HG03045 (cell line): ENCODE results near the gene CDH20.

Experiments used
- ATAC-seq: cut with Tn5 transposase; IDR thresholded peaks from one replicate; pipeline ENCODE4 v1.9.1; 2021; ENCODE audit warnings: mild to moderate bottlenecking, moderate library complexity; ENCODE audit not compliant: unreplicated experiment

CDH20 gene

DNA sequence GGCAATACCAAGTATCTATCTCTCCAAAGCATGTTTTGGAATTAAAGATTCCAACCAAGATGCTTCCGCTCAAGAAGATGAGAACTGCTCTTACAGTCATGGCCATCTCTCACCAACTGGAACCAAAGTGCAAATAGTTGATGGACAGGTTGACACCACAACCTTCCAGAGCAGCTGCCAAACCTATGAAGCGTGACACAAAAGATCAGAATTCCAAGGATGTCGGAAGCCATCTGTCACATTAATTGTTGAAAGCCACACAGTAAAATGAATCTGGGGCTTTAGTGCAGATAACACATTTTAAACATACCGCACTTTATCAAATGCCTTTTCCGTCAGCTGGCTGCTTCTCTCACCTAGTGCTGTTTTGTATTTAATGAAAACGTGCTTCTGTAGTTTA lies 195.7 kb downstream of the CDH20 start:
- ATAC-seq: no peak

DNA sequence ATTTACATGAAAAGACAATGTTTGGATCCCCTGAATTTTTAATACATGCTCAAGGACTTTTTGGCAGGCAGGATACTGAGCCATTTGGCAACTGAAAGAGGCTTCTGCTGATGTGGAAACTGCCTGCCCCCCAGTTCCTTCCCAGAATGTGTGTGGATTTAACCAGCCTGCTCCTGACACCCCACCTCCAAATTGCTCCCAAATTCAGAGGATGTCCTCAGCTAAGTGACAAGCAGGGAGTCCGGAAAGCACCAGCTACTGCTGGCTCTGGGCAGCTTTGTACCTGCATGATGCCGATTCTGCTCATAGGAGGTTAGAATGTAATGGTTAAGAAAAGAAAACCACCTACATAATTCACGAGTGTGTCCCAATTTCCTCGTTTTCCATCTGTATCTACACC lies 197.5 kb downstream of the CDH20 start:
- no peak for ATAC-seq

DNA sequence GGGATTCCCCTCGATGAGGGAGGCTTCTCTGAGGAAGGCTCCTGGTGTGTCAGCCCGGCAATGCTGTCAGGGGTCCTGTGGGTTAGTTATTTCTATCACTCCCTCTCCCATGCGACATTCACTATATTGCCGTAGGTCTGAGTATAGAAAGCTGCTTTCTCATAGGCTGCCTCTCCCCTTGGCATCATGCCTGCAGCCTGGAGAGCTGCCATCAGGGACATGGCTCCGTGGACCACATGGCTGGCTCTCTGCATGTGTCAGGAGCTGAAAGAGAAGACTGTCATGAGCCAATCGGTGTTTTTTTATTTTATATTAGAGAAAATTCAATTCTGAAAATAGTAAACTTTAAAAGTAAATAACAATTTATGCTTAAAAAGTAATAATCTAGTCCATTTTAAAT lies 198.0 kb downstream of the CDH20 start:
- ATAC-seq: no peak

DNA sequence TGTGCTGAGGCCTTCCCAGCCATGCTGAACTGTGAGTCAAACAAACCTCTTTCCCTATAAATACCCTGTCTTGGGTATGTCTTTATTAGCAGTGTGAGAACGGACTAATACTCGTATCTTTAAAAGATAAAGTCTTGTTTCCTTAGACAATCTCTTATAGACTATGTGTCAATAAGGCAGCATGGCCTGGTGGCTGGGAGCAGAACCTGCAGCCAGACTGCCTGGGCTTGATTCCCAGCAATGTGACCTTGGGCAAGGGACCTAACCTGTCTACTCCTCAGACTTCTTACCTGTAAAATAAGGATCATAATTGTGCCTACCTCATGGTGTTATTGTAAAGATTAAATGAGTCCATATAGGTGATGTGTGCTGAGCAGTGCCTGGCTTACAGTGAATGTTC lies 198.7 kb downstream of the CDH20 start:
- no peak for ATAC-seq

DNA sequence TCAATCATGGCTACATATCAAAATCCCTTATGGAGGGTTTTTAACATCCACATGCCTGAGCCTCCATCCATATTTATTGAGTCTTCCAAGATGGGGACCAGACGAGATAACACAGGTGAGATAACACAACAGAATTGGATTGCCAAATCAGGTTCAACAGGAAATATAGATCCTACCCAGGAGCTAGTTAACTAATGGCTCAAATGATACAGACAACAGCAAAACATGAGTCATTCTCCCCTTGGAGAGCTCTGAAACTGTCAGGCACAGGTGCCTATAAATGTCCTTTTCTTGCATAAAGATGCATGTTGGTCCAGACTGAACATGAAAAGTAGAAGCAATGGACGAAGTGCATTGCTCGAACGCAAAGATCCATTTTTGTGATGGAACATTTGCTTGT lies 202.2 kb downstream of the CDH20 start:
- ATAC-seq: no peak

DNA sequence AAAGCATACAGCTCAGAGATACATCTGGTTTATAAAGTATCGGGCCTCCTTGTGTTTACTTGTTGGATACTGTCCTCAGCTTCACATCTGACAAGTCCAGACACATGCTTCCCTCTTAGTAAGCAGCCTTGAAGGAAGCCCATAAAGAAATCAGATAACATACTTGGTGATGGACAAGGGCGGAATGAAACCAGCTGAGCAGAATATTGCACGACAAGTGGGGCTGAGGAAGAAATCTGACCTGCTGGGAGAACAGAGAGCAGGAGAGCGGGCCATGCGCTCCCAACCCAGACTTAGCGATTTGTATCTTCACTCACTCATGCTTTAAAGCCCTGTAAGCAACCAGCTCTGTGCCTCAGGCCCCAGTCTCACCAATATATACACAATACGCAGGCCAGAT lies 208.4 kb downstream of the CDH20 start:
- no peak for ATAC-seq

DNA sequence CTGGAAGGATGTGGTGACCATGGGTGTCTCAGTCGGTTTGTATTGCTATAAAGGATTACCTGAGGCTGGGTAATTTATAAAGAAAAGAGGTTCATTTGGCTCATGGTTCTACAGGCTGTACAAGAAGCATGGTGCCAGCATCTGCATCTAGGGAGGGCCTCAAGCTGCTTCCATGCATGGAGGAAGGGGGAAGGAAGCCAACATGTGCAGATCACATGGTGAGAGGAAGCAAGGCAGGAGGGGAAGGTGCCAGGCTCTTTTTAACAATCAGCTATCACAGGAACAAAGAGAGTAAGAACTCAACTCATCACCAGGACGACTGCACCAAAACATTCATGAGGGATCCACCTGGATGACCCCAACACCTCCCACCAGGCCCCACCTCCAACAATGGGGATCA lies 209.4 kb downstream of the CDH20 start:
- no peak for ATAC-seq

DNA sequence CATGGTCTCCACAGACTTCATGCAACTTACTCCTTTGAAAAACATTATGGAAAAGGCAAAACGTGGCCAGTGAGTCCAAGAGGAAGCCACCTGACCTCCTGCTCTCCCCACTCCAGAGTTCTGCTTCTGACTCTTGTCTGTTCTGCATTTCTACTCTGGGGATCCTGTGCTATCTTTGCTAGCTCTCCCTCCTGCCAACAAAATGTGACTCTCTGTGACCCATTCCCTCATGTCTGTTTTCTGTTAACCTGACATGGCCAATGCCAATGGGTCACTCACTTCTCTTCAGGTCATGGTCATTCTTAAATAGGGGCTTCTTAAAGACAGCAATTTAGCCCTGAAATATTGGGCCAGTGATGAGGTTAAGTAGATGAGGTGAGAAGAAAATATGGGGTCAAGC lies 210.3 kb downstream of the CDH20 start:
- no peak for ATAC-seq

DNA sequence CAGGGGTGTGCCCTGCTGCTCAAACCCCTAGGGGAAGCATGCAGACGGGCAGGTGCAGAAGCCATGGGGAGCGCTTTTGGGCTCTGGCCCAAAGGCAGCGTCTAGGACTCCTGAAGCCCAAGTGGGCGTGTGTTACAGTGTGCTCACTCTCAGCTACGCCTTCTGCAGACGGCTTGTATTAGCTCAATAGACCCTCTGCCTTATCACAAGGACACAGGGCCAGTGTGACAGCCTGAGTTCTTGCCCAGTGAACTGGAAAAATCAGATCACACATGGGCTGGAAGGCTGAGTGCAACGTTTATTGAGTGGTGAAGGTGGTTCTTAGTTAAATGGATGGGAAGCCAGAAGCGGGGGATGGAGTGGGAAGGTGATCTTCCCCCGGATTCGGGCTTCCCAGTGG lies 210.9 kb downstream of the CDH20 start:
- no peak for ATAC-seq

DNA sequence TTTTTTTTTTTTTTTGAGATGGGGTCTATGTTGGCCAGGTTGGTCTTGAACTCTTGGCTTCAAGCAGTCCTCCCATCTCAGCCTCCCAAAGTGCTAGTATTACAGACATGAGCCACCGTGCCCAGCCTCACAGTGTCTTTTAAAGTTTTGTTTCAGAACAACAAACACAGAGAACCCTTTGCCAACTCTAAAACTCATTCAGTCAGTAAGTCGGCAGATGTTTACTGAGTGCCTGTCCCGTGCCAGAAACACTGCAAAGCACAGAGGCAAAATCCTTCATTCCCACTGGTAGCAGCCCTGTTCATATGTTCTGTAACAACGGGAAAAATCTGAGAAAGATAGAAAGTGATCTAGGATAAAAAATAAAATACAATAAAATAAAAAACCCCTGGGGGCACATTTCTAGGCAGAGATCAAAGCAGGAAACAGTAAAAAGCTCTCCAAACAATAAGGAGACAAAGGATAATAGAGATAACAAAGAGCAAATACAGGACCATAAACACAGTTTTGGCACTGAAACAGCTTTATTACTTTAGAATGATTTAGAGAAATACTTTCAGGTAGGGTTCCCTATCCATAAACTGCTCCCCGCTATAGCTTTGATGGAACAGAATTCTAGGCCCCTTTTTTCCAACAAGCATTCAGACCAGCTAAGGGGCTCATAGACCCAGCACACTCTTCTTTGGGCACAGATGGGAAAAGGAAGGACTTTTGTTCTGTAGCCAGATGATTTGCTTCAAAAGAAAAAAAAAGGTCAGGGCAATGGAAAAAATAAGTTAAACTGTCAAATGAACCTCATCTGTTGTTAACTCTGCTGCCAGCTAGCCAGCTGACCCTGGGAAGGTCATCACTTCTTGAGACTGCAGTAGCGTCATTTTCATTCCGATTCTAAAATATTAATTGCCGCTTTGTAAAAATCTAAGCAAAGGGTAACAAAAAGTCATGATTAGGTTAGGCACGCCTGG lies 212.3 kb downstream of the CDH20 start:
- ATAC-seq: no peak

DNA sequence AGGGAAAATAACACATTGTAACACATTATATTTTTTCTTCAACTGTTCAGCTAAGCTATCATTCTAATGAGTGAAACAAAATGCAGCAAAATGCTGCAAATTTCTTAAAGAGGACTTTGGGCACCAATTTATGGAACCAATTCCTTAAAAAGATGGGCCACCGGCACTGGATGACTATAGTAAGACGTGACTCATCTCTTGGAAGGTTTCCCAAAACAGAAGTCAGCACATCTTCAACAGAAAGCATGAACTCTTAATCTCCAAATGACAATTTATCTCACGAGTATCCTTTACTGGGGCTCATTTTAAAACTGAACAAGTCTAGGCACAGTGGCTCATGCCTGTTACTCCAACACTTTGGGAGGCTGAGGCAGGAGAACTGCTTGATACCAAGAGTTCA lies 213.4 kb downstream of the CDH20 start:
- ATAC-seq: no peak

DNA sequence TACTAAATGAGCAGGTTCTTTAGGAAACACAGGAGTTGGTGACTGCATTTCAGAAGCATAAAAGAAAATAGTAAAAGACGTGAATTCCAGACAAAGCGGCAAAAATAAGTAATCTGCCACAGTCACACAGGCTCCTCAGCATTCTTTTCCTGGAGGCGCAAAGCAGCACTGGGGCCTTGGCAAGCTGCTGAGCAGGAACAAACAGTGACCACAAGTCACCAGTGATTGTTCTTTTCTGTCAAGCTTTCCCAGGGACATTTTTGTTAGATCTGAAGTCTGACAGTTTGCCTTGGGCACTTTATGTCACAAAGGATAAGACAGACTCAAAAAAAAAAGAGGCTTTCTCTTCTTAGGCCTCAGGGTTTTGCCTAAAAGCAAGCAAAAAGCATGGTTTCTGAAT lies 216.2 kb downstream of the CDH20 start:
- no peak for ATAC-seq

DNA sequence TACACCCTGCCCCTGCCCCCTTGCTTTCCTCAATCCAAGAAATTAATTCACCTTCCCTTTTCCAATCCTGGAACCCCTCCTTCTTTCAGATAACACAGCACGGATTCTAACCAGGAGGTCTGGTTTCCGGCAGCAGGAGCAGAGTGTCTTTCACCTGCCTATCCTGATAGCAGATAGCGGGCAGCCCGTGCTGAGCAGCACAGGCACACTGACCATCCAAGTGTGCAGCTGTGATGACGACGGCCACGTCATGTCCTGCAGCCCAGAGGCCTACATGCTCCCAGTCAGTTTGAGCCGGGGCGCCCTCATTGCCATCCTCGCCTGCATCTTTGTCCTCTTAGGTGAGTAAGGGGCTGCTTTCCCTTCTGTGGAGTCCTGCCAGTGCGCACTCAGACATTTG lies 216.7 kb downstream of the CDH20 start:
- no peak for ATAC-seq

DNA sequence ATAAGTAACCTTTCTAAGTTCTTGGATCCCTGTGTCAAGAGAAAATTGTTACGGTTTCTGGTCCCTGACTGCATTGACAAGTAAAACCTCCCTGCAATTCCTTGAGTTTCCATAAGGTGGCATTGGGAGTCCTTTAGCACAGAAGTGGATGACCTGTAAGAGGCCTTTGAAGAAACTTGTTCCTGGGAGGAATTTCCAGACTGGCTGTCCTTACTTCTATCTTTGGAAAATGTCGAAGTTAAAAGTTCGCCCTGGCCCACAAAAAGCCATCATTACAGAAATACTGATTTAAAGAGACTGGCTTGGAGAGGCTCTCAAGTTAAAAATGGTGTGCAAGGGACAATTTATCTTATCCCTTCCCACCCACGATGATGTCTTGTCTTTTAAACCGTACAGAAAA lies 218.4 kb downstream of the CDH20 start:
- ATAC-seq: no peak

DNA sequence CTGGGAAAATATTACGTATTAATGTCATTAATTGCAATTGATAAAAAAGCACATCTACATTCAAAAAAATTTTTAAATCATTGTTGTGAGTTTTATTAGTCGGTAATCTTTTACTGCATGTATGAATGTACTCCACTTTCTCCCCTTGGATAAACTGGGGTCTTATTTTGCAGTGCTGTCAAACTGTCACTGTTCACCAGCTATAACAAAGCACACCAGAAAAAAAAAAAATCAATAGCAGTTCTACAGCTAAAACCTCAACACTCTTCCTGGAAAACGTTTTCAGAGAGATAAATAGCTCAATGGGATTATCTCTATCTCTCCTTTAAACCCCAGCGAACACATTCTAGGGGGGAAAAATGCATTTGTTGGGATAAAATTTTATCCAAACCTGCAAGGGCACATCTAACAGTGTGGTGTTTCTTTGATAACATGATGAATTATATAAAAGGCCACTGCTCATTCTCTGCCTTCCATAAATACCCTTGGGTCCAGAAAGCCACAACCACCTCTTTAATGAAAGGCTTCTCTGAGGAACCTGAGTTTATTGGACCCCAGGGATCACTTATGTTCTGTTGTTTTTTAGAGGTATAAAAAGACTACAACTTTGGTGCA lies 219.9 kb downstream of the CDH20 start:
- no peak for ATAC-seq

DNA sequence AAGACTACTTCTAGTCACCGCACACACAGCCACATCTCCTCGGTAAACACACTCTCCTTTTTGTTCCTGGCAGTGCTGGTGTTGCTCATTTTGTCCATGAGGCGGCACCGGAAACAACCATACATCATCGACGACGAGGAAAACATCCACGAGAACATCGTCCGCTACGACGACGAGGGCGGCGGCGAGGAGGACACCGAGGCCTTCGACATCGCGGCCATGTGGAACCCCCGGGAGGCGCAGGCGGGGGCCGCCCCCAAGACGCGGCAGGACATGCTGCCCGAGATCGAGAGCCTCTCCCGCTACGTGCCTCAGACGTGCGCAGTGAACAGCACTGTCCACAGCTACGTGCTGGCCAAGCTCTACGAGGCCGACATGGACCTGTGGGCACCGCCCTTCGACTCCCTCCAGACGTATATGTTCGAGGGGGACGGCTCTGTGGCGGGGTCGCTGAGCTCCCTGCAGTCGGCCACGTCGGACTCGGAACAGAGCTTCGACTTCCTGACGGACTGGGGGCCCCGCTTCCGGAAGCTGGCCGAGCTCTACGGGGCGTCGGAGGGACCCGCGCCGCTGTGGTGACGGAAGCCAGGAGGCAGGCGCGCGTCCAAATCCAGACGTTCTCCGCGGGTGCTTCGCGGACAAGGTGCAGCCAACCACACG lies 221.0 kb downstream of the CDH20 start:
- ATAC-seq: no peak

DNA sequence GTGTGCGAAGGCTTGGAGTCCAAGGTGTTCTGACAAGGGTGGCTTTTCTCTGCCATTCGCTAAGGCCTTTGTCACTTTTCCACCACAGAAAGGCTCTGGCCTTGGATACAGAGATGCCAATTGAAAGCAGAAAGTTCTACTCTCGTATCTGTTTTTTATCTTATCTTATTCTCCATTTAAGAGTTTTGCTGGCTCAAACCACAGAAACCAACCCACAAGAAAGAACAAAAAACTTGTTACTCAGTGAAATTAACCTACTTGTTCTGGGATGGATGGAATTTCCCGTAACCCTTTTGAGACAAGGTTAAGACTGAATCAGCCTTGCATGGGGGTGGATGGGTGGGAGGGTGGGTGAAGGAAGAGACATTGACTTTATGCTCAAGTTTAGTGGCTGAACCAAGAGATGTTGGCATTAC lies 221.7 kb downstream of the CDH20 start:
- no peak for ATAC-seq

DNA sequence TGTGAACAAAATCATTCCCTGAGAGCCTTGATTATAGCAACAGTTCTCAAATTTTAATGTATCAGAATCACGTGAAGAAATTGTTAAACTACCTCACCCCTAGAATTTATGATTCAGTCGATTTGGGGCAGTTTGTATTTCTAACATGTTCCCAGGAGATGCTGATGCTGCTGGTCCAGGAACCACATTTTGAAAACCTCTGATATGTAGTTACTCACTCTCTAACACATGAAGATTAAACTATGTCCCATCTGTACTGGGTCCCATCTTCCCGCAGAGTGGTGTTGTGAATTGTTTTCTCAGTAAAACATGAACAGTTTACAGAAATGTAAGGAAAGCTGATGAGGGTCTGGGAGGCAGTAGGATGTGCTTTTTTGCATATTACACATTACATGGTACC lies 223.1 kb downstream of the CDH20 start:
- ATAC-seq: no peak

DNA sequence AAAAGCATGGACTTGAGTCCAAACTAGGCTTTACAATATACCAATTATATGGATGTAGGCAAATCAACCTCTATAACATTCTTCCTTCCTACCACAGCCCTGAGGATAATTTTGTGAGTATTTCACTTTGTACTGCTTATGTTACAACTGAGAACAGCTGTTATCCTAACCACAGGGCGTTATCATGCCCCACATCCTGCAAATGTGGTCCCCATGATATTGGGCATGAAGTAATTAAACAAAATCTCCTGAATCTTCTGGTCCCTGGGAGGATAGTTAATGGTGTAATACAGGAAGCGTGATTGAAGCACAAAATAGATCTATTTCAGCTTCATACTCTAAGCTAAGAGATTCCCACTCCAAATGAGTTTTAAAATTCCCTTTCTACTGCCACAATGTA lies 223.6 kb downstream of the CDH20 start:
- ATAC-seq: no peak

DNA sequence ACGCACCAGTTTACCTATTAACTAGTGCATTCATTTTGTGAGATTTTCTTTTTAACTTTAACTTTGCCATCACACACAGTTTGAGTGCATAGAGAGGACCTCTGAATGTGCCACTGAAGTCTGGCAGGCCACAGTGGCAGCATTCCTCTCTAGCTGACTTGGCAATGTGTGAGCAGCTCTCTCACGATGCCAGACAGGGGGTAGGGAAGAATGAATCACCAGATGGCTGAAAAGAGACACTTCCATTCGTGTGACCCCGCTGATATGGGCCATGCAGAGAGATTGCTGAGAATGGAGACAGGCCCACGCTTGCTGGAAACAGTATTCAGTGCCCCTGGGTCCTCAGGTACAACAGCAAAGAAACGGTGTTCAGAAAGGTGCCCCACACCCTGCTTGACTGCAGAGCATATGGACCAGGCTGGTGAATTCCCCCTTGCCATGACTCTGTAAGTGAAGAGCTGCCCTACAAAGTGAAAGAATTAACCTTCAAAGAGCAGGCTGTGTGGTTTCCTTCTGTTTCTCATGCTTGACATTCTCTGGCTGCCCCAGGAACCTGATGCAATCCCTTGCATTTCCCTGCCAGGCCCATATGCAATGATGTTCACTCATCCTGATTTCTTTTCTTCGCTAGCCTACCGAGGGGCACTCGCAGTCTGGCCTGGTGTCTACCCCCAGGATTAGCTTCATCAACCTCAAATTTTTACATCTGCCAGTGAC lies 236.1 kb downstream of the CDH20 start:
- ATAC-seq: no peak

DNA sequence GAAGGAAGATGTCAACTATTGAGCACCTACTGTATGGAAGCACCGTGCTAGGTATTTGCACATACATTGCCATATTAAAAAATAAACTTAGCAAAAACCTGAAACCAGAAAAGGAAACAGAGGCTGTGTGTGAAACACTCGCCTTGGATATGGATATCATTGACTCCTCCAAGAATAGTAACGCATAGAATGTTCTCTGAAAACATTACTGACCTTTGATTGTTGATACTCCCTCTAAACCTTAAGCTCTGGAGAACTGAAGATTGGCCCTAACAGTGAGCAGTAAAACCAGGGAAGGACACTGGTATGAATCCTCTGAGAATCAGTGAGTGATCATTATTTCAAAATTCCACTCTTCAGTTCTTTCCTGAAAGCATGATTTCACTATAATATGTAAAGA lies 236.8 kb downstream of the CDH20 start:
- no peak for ATAC-seq
